ENCODE measurements around the gene CSNK2A2.

The CSNK2A2 gene

DNA sequence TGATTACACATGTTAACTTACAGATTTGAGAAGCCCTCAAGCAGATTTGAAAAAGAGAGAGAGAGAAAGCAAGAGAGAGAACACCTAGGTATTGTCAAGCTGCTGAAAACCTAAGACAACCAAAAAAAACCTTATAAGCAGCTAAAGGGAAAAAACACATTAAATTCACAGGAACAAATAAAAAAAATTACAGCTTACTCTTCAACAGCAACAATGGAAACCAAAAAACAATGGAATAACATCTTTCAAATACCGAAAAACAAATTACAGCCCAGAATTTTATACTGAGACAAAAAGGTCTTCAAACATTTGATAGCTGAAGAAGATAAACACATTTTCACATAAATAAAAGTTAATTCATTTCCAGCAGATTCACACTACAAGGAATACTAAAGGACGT is 60.3 kb downstream of the CSNK2A2 start:
- no peak for DNase-seq

DNA sequence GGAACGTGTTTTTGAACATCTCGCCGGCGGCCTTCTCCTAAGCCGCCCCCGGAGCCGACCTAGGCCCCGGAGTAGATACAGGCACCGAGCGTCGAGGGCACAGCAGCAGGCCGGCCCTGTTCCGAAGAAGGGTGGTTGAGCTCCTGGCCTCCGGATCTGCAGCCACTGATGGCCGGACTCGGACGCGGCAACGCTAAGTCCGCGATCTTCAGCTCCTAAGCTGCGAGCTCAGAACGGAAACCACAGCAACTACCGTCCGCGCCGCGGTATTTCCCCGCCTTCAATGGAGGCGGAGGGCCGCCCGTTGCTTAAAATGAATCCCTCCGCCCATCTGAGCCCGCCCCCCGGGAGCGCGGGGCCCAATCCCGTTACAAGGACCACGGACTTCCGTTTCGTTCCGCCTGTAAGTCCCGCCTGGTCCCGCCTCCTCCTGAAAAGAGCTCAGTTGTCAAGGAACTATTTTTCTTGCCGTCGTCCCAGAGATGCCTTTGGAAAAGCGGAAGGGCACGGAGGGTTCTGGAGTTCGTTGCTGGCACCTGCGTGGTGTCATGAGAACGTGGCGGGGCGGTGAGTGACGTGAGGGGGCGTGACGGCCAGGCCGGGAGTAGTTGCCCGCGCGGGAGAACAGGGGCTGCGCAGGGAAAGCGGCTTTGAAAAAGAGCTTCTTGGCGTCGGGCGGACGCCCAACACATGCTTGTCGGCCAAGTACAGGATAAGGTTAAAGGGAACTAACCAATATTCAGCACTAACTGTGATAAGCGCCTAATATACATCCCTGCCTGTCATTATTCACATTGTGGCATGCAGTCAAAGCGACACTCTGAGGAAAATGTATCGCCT is 68.6 kb downstream of the CSNK2A2 start, which contains the start of gene CFAP20:
CFAP20 (minus strand) TSS at position 285 of the 840 bp plus-strand sequence; CDS start at position 19, 266 bp downstream.
- DNase-seq = peak; percentile 98

- DNase-seq = no peak
Measured at GRCh38 chr16:58128711-58129096, 69.2 kb downstream of the CSNK2A2 start.

- no peak for DNase-seq
Measured at GRCh38 chr16:58128181-58128631, 69.7 kb downstream of the CSNK2A2 start.

DNA sequence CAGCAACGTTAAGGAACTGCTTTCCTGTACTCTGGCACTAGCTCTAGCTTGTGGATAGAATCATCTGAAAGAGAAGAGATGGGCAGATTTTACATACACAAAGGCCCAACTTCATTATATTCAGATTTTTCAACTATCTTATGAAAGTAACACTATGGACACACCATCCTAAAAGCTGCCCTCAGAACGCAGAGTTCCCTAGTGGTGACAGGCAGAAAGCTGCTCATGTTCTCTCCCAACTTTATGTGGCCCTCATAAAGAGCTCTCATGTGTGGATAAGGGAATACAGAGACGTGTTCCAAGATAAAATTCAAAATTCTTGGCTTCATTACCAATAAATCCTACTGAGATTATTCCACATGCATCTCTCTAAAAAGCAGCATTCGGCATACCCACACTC is 70.3 kb downstream of the CSNK2A2 start:
- no peak for DNase-seq

DNA sequence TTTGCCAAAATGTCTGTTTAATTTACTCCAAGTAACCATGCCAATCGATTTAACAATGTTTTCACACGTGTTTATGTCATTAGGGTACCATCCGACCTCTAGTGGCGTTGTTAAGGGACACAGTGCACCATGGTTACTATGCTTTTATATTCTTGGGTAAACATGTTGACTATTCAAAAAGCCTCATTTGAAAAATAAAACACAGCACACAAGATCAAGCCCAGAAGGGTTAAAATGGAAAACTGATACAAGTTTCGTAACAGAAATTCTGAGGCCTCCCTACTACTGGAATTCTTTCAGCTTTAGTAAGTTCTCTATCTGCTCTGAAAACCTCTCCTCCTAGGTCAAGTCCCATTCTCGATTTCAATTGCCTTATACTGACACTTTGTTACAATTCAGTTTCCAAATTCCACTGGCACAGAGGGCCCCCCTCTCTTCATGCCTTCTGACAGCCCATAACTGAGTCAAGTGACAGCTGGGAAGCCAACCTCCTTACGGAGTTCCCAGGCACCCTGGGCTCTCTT is 70.8 kb downstream of the CSNK2A2 start:
- DNase-seq = no peak

DNA sequence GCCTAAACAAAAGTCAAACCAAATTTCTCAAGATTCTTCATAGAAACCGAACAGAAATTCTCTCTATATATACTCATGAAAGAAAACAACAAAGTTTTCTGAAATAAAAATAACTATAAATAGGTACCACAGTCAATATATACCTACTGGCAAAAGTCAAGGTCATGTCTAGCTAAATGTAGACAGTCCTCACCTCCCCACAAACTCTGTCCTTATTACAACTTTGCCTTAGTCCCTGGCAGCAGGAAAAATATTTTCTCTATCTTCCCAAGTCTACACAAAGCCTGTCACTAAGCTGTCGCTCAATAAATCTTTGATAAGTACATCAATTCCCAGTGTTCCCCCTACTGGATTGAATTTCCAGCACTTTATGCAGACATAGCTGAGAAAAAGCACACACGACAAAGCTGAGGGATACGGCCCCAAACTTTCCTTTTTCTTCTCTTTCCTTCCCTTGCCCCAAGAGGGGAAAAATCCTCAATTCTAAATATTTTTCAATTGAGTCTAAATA is 71.4 kb downstream of the CSNK2A2 start:
- no peak for DNase-seq

DNA sequence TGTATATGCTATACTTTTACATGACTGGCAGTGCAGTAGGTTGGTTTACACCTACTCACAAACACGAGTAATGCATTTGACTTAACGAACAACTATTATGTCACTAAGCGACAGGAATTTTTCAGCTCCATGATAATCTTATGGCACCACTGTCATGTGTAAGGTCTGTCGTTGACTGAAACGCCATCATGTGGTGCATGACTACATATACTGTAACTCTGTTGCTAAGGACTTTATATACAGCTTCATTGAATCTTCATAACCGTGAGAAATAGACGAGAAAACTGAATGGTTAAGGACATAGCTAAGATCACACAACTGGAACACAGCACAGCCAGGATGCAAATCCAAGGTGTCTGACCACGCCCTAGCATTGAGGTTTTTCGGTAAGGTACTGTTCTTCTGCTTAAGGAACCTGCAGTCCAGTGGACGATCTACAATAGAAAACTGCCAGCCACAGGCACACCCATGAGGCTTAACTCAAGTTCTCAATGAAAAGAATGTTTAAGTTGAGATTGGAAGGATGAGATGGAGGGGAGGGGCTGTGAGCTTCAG is 72.0 kb downstream of the CSNK2A2 start:
- no peak for DNase-seq

DNA sequence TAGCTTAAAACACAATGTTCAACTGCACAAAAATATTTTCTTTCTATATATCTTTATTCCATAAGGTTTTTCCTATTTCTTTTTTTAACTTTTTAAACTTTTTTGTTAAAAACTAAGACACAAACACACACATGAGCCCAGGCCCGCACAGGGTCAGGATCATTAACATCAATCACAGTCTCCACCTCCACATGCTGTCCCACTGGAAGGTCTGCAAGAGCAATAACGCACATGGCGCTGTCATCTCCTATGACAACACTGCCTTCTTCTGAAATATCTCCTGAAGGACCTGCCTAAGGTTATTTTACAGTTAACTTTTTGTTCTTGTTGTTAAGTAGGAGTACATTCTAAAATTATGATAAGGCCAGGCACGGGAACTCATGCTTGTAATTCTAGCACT is 72.9 kb downstream of the CSNK2A2 start:
- no peak for DNase-seq

DNA sequence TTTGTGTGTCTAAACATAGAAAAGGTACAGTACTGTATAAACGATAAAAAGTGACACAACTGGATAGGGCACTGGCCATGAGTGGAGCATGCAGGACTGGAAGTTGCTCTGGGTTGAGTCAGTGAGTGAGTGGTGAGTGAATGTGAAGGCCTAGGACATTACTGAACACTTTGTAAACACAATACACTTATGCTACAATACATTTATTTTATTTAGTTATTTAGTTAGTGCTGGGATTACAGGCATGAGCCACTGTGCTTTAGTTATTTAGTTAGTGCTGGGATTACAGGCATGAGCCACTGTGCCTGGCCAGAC is 73.3 kb downstream of the CSNK2A2 start:
- no peak for DNase-seq

GRCh38 chr16:58123896-58124600 is 73.9 kb downstream of the CSNK2A2 start:
- DNase-seq = no peak

DNA sequence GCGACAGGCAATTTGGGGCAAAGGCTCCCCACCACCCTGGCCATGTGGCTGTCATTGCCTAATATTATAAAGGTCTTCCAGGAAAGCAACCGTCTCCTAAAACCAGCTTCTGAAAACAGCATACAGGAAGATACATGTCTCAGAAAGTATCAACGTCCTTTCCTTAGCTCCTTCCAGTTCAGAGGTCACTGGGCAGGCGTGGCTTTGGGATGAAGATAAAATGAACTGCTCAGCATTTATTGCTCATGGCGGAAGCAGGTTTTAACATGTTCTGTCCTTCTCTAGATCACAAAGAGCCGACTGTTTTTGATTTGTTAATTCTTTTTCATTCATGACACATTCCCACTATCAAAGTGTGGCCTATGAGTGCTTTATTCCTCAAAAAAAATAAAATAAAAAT is 76.8 kb downstream of the CSNK2A2 start:
- no peak for DNase-seq

DNA sequence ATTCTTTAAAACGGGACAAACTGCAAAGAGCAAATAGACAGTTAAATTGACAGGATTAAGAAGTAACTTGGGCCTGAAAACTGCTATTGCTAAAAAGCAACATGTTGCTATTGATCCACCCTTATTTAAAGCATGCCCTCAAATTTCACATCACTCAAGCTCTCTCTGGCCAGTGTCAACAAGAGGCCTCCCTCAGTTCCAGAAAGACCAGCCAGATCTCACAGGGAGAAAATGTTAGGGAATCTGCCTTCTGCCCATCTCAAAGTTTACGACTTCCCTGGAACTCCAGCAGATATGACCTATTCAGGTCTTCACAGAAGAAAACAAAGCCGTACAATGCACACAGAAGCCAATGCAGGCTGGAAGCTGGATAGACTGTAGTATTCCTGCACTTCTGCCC is 77.7 kb downstream of the CSNK2A2 start:
- no peak for DNase-seq

GRCh38 chr16:58119509-58119845 is 78.4 kb downstream of the CSNK2A2 start:
- peak; percentile 9 for DNase-seq

DNA sequence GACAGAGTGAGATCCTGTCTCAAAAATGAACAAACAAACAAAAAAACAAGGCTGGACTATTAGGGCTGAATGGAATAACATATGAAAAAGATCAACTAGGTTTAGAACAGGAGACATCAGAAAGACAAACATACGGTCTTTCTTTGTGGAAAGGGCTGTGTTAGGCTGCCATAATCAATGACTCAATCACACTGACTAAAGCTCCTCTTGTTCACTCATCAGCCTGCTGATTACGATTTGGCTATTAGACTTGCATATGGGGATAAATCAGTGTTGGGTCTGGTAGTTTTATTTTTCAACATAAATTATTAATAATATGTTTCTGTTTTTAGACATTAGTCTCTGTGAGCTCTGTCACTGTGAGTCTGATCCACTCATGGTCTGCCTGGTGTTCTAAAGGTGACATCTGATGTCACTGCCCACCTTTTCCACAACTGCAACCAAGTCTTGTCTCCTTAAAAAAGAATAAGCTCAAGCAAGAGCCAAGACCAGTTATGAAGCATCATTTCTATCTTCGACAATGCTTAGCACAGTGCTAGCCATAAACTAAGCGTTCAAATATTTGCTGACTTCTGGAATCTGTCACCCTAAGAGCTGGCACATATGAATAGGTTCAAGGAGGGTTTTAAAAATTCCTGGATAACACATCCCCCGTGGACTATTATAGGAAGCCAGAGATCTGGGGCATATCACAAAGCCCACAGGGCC is 79.0 kb downstream of the CSNK2A2 start:
- no peak for DNase-seq

DNA sequence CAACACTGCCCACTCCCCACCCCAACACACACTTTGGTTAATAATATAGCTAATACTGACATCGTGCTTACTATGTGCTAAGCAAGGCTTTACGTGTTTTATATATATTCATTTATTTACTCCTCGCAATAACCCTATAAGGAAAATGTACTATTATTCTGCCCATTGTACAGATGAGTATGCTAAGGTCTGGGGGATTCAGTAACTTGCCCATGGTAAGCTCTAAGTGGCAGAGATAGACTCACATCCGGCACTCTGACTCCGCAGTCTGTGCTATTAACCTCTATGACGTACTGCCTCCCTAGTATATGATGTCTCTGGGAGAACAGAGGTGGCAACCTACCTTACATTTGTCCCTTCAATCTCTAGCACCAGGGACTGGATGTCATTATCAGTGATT is 81.4 kb downstream of the CSNK2A2 start:
- no peak for DNase-seq

DNA sequence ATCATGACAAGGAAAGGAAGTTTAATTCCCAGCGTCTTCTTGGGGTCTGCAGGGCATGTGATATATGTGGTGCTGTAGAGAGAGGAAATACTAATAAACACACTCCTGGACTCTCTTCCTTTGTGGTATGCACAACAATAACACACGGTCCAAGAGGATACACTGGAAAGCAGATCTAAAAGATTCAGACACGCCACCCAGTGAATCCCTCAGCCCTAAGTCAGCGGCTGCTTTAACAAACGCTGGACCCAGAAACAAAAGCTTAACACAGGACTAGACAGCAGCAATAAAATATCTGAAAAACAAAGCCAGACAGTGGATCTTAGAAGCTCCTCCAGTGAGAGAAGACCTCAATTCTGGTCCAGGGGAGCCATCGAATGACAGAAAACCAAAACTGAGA is 81.8 kb downstream of the CSNK2A2 start:
- no peak for DNase-seq

GRCh38 chr16:58114827-58115825 is 82.8 kb downstream of the CSNK2A2 start:
- DNase-seq = no peak

DNA sequence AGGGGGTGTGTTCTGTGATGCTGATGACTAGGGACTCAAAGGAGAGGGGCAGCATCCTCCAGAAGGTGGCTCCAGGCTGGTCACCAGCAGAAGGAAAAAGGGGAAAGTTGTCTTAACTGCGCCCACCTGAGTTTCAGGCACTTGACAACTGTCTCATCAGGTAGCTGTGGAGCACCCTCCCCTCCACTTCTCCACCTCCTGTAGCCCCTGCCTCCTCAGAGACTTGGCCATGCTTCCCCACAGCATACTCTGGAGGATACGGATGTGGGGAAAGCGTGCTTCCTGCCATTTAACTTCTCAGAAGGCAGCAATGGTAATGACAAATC is 86.6 kb downstream of the CSNK2A2 start:
- no peak for DNase-seq

GRCh38 chr16:58110571-58111301 is 87.2 kb downstream of the CSNK2A2 start:
- DNase-seq = no peak

DNA sequence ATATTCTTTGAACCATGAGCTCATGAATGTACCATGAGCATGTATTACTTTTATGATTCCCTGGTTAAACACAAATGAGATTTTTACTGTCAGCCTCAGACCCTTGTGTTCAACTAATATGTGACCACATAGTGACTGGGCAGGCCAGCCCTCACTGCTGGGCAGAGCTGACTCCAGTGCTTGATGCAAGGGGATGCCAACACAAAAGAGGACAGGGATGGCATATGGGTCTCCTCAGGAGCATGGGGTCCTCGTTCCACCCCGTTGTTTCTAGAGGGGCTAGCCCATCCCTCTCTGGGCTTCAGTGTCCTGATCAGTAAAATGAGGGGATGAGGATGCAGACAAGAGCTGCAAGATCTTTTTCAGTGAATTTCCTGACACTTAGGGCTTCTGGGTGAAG is 88.0 kb downstream of the CSNK2A2 start:
- DNase-seq = no peak

Measured in NCI-H446 treated with DMSO at 0.1 percent for 48 hours (cell line).